Gastrocnemius medialis (tissue), 4 donors: ENCODE data around the gene PLEKHG4B. TPM values are rescaled to one million over a fixed set of nuclear protein-coding genes. Genes with fewer than 3 reads are reported as not detected.

Experiments
- ATAC-seq, 2 donors: fragments of 150-250 bp; one replicate each; pipeline ENCODE4 v1.9.1; 2016
- DNase-seq, 2 donors: peaks; one replicate each; pipeline ENCODE4 v3.0.0-alpha.2; 2019
- H3K27ac ChIP-seq, 4 donors: fragments of 200-600 bp; sonication (generic); 1 replicate in 1 of 4; 2 replicates in 3 of 4; pipeline ENCODE4 v1.5.1; 2016 to 2018; ENCODE audit warnings: mild to moderate bottlenecking in 2 of 4, moderate library complexity in 1 of 4
- H3K27me3 ChIP-seq, 3 donors: fragments of 200-600 bp; sonication (generic) in 2 of 3; 1 replicate in 1 of 3; 2 replicates in 2 of 3; pipeline versions ENCODE4 v1.5.1 to v1.6.0; 2016 to 2019; ENCODE audit warnings: mild to moderate bottlenecking in 1 of 3, moderate library complexity in 1 of 3
- H3K36me3 ChIP-seq, 2 donors: fragments of 200-600 bp; sonication (generic) in 1 of 2; one replicate each; pipeline ENCODE4 v1.5.1; 2017 to 2018
- H3K4me1 ChIP-seq, 2 donors: fragments of 200-600 bp; sonication (generic) in 1 of 2; one replicate each; pipeline ENCODE4 v1.5.1; 2016 to 2017; ENCODE audit warnings: mild to moderate bottlenecking in 2 of 2
- H3K4me3 ChIP-seq, 4 donors: fragments of 200-600 bp; sonication (generic) in 3 of 4; 1 replicate in 1 of 4; 2 replicates in 3 of 4; pipeline ENCODE4 v1.5.1; 2016 to 2019; ENCODE audit warnings: mild to moderate bottlenecking in 2 of 4
- H3K9me3 ChIP-seq, 3 donors: fragments of 200-600 bp; sonication (generic) in 2 of 3; 1 replicate in 1 of 3; 2 replicates in 2 of 3; pipeline ENCODE4 v1.5.1; 2016 to 2019
- CTCF ChIP-seq, 5 experiments: fragments of 450-650 bp in 3 of 5; fragments of 200-600 bp in 2 of 5; sonication (generic) in 2 of 5; IDR thresholded peaks in 4 of 5; conservative IDR thresholded peaks in 1 of 5; 1 replicate in 4 of 5; 2 replicates in 1 of 5; pipeline ENCODE4 v1.5.1; 2016 to 2019; ENCODE audit warnings: antibody characterized with exemption in 5 of 5, mild to moderate bottlenecking in 3 of 5, moderate library complexity in 3 of 5
- POLR2A ChIP-seq, 2 donors: fragments of 450-650 bp; IDR thresholded peaks; one replicate each; pipeline ENCODE4 v1.6.1; 2017; ENCODE audit warnings: antibody characterized with exemption in 2 of 2, mild to moderate bottlenecking in 2 of 2, moderate library complexity in 2 of 2
- in situ Hi-C, 4 donors: fragments of 200-750 bp; cut with MboI; loops; one replicate each; pipeline versions ENCODE4 v1.15.0 to v1.8.0; 2017; ENCODE audit warnings: low sequenced_read_pairs in 4 of 4
- intact Hi-C: fragments of 100-400 bp; cut with DNase I; formaldehyde crosslinking; loops from one replicate; pipeline ENCODE4 v1.15.1; 2023; ENCODE audit warnings: low total_unique reads
- total RNA-seq, 4 donors: library from RNA; depleted of rRNA; stranded (reverse); fragments of >200 nt; gene quantifications; one replicate each; pipeline versions ENCODE4 v1.1.0 to v1.2.3, GENCODE V29; 2016

The PLEKHG4B gene
- total RNA-seq, 4 donors from 2014 or later: not detected

- no peak for DNase-seq
- Histone ChIP-seq H3K27me3 (peaks cover 7 to 19% (median 17%) of the 10 kb centered on the region in 3 donors), H3K36me3 (no peaks in the 10 kb centered on the region), H3K27ac (no peak overlapping the region), H3K4me3 (no peak overlapping the region), H3K9me3 (no peaks in the 10 kb centered on the region), H3K4me1 (no peaks in the 10 kb centered on the region)
- intact Hi-C loops: no loop called here
- in situ Hi-C loops: no loop called here
- ATAC-seq: no peak
- TF ChIP-seq POLR2A (IDR thresholded peaks at IDR 0.05) (no peak), CTCF (IDR thresholded peaks at IDR 0.05 in 4 of 5, conservative IDR thresholded peaks at IDR 0.05 in 1 of 5) (no peak)
These were observed 8.9 kb upstream of the PLEKHG4B start for GRCh38 chr5:83029-83428.

GRCh38 chr5:85334-85995 lies 6.5 kb upstream of the PLEKHG4B start:
- DNase-seq (no peak), ATAC-seq (no peak)
- H3K4me3 ChIP-seq: no peak overlapping the region
- intact Hi-C loops (no loop called here), in situ Hi-C loops (no loop called here)
- no peak overlapping the region for H3K27ac ChIP-seq
- H3K9me3 ChIP-seq: no peaks in the 10 kb centered on the region
- H3K27me3 ChIP-seq: peaks cover 18 to 41% (median 39%) of the 10 kb centered on the region in 3 donors
- no peaks in the 10 kb centered on the region for H3K4me1 ChIP-seq
- no peak for TF ChIP-seq POLR2A (IDR thresholded peaks at IDR 0.05)
- TF ChIP-seq CTCF (IDR thresholded peaks at IDR 0.05 in 4 of 5, conservative IDR thresholded peaks at IDR 0.05 in 1 of 5): no peak
- H3K36me3 ChIP-seq: no peaks in the 10 kb centered on the region

- intact Hi-C loops: no loop called here
- H3K9me3 ChIP-seq: no peaks in the 10 kb centered on the region
- no peak overlapping the region for H3K4me3 ChIP-seq
- in situ Hi-C loops: no loop called here
- ATAC-seq (no peak), DNase-seq (no peak)
- no peak overlapping the region for H3K27ac ChIP-seq
- no peaks in the 10 kb centered on the region for H3K4me1 ChIP-seq
- TF ChIP-seq POLR2A (IDR thresholded peaks at IDR 0.05): no peak
- TF ChIP-seq CTCF (IDR thresholded peaks at IDR 0.05 in 4 of 5, conservative IDR thresholded peaks at IDR 0.05 in 1 of 5): no peak
- peaks cover 55 to 70% (median 64%) of the 10 kb centered on the region in 3 donors for H3K27me3 ChIP-seq
- H3K36me3 ChIP-seq: no peaks in the 10 kb centered on the region
These were observed 2.4 kb upstream of the PLEKHG4B start for GRCh38 chr5:89337-90286.

- ATAC-seq (no peak), DNase-seq (no peak)
- no peak overlapping the region for H3K27ac ChIP-seq
- intact Hi-C loops: no loop called here
- H3K27me3 ChIP-seq: peaks cover 55 to 79% (median 69%) of the 10 kb centered on the region in 3 donors
- no peaks in the 10 kb centered on the region for H3K9me3 ChIP-seq
- no peaks in the 10 kb centered on the region for H3K4me1 ChIP-seq
- TF ChIP-seq POLR2A (IDR thresholded peaks at IDR 0.05) (no peak), CTCF (IDR thresholded peaks at IDR 0.05 in 4 of 5, conservative IDR thresholded peaks at IDR 0.05 in 1 of 5) (no peak)
- no peak overlapping the region for H3K4me3 ChIP-seq
- H3K36me3 ChIP-seq: no peaks in the 10 kb centered on the region
- in situ Hi-C loops: no loop called here
These were observed 1.1 kb upstream of the PLEKHG4B start for GRCh38 chr5:90590-91547.
